DOHH2 (cell line): ENCODE data around the gene ANO4.

Source experiments
- H3F3A ChIP-seq: fragments of 200-600 bp; sonication (generic), shearing (Covaris generic); 2 replicates; pipeline ENCODE4 v1.6.0; 2016; ENCODE audit warnings: antibody characterized with exemption, mild to moderate bottlenecking; ENCODE audit not compliant: control insufficient read depth, insufficient read depth
- H3K27ac ChIP-seq: fragments of 200-600 bp; sonication (generic); 2 replicates; pipeline ENCODE4 v1.5.1; 2014; ENCODE audit warnings: low read depth, mild to moderate bottlenecking, low read length, moderate library complexity
- H3K27me3 ChIP-seq: fragments of 200-600 bp; sonication (generic); 2 replicates; pipeline ENCODE4 v1.6.1; 2014; ENCODE audit warnings: mild to moderate bottlenecking, low read length, mixed read lengths; ENCODE audit not compliant: control insufficient read depth
- H3K36me3 ChIP-seq: fragments of 200-600 bp; sonication (generic); 2 replicates; pipeline ENCODE4 v1.6.1; 2014; ENCODE audit warnings: mild to moderate bottlenecking, low read length, moderate library complexity, mixed read lengths; ENCODE audit not compliant: control insufficient read depth
- H3K4me1 ChIP-seq: fragments of 200-600 bp; sonication (generic); 2 replicates; pipeline ENCODE4 v1.6.1; 2014; ENCODE audit warnings: mild to moderate bottlenecking, low read length, mixed read lengths; ENCODE audit not compliant: control insufficient read depth
- H3K4me2 ChIP-seq: fragments of 200-600 bp; sonication (generic); 2 replicates; pipeline ENCODE4 v1.6.0; 2014; ENCODE audit warnings: mild to moderate bottlenecking, low read length, moderate library complexity
- H3K4me3 ChIP-seq: fragments of 200-600 bp; sonication (generic); 2 replicates; pipeline ENCODE4 v1.5.1; 2014; ENCODE audit warnings: mild to moderate bottlenecking, low read length, mixed read lengths
- H3K79me2 ChIP-seq: fragments of 200-600 bp; sonication (generic); 2 replicates; pipeline ENCODE4 v1.6.1; 2014; ENCODE audit warnings: mild to moderate bottlenecking, low read length, mixed read lengths; ENCODE audit not compliant: control insufficient read depth
- H3K9me2 ChIP-seq: fragments of 200-600 bp; sonication (generic); replicated peaks from 2 replicates; pipeline ENCODE4 v1.6.1; 2014; ENCODE audit warnings: mild to moderate bottlenecking, low read length, mixed read lengths; ENCODE audit not compliant: control insufficient read depth
- H3K9me3 ChIP-seq: fragments of 200-600 bp; sonication (generic); 2 replicates; pipeline ENCODE4 v1.6.1; 2014; ENCODE audit warnings: antibody characterized with exemption, low read length, mixed read lengths; ENCODE audit not compliant: control insufficient read depth, insufficient read depth
- H4K20me1 ChIP-seq: fragments of 200-600 bp; sonication (generic); 2 replicates; pipeline ENCODE4 v1.6.0; 2014; ENCODE audit warnings: low read depth, mild to moderate bottlenecking, antibody characterized with exemption, low read length, moderate library complexity; ENCODE audit not compliant: control insufficient read depth, insufficient read depth
- CTCF ChIP-seq: fragments of 200-600 bp; sonication (generic); IDR thresholded peaks from one replicate; pipeline ENCODE4 v1.5.1; 2014; ENCODE audit warnings: antibody characterized with exemption, mild to moderate bottlenecking, low read depth, low read length; ENCODE audit not compliant: poor library complexity, severe bottlenecking
- EZH2phosphoT487 ChIP-seq: fragments of 200-600 bp; sonication (generic); IDR thresholded peaks from 2 replicates; pipeline ENCODE4 v1.6.1; 2017; ENCODE audit warnings: borderline replicate concordance, mild to moderate bottlenecking, antibody characterized with exemption, low read length, moderate library complexity, mixed read lengths

The ANO4 gene

DNA sequence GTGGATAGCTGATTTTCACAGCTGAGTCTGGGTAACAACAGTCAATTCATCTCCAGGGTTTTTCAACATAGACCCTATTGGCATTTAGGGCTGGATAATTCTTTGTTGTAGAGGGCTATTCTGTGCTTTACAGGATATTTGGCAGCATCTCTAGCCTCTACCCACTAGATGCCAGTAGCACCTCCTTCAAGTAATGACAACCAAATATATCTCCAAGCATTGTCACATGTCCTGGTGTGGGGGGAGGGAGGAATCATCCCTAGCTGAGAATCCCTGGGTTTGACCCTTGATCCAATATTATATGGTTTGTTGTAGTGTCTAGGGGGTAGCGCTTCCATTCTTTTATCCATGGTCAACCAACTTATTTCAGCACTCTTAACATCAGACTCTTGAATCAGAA, 157.2 kb downstream of the ANO4 start:
- Histone ChIP-seq H3K27ac (no peak overlapping the region), H3K4me2 (no peak overlapping the region), H3K9me2 (no peaks in the 10 kb centered on the region), H3K79me2 (no peaks in the 10 kb centered on the region), H3K4me3 (no peak overlapping the region), H3F3A (no peaks in the 10 kb centered on the region), H4K20me1 (no peaks in the 10 kb centered on the region), H3K9me3 (no peaks in the 10 kb centered on the region), H3K4me1 (no peaks in the 10 kb centered on the region), H3K27me3 (peaks cover 7% of the 10 kb centered on the region; the same call in 1 of the 2 replicates), H3K36me3 (no peaks in the 10 kb centered on the region)
- TF ChIP-seq EZH2phosphoT487 (no peak), CTCF (no peak)

DNA sequence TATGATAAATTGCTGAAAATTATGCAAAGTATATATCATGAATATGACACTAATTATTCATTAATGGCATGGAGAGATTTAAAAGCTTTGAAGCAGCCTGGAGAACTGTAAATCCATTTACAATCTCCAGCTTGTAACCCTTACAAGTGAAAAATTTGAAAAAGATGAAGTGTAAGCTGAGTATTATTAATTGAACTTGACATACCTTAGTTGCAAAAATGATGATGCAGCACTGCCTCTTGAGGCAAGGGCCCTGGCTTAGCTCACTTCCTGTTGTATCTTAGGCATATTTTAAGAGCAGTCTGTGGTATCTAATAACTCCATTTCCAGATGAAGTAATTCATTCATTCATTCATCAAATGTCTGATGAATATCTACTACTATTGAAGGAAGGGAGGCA, 158.6 kb downstream of the ANO4 start:
- H3K36me3 ChIP-seq: no peaks in the 10 kb centered on the region
- H3K9me2 ChIP-seq: no peaks in the 10 kb centered on the region
- no peak overlapping the region for H3K4me2 ChIP-seq
- no peaks in the 10 kb centered on the region for H3K79me2 ChIP-seq
- H3K4me3 ChIP-seq: no peak overlapping the region
- no peak overlapping the region for H3K27ac ChIP-seq
- no peaks in the 10 kb centered on the region for H4K20me1 ChIP-seq
- H3F3A ChIP-seq: no peaks in the 10 kb centered on the region
- no peak for TF ChIP-seq CTCF
- TF ChIP-seq EZH2phosphoT487: no peak
- H3K4me1 ChIP-seq: no peaks in the 10 kb centered on the region
- no peaks in the 10 kb centered on the region for H3K9me3 ChIP-seq
- peaks cover 7% of the 10 kb centered on the region; the same call in 1 of the 2 replicates for H3K27me3 ChIP-seq

GRCh38 chr12:100953677-100954076, 159.1 kb downstream of the ANO4 start:
- Histone ChIP-seq H4K20me1 (no peaks in the 10 kb centered on the region), H3K9me3 (no peaks in the 10 kb centered on the region), H3K27me3 (peaks cover 7% of the 10 kb centered on the region; the same call in 1 of the 2 replicates), H3F3A (no peaks in the 10 kb centered on the region), H3K79me2 (no peaks in the 10 kb centered on the region), H3K9me2 (no peaks in the 10 kb centered on the region), H3K4me2 (no peak overlapping the region), H3K4me3 (no peak overlapping the region), H3K4me1 (no peaks in the 10 kb centered on the region), H3K27ac (no peak overlapping the region), H3K36me3 (no peaks in the 10 kb centered on the region)
- TF ChIP-seq CTCF (no peak), EZH2phosphoT487 (no peak)
